ENCODE results near the gene DCTPP1. TPM values are rescaled to one million over a fixed set of nuclear protein-coding genes. Genes with fewer than 3 reads are reported as not detected.

Gene DCTPP1
- total and polyA plus RNA-seq, 2 of the 13 experiments (the other 11 are each of a cell fraction or from before 2014, with no cell fraction given), result 54.8 to 74.4 TPM

DNA sequence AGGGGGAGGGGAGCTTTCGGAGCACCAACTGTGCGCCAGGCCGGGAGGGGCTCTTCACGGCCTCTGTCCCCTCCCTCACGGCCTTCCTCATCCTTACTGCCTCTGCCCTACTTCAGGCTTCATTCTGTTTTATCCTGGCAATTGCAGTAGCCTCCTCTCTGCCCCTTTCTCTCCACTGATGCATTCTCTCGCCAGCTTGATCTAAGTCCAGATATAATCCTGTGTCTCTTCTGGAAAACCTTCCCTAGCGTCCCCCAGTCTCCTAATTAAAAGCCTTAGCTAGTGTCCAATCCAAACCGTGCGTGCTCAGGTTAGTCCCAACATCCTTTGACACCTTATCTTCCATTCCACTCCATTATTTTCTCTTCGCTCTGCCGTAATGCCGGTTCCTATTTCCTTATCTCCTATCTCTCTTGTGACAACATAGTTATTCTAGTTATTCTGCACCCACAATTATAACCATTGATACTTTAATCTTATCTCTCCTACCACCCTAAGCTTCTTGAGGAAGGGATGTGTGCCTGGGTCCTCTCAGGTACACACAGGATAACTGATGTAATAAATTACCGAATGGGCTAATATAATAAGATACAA is 33.7 kb downstream of the DCTPP1 start (continued):
- TF ChIP-seq, protein P1, sequence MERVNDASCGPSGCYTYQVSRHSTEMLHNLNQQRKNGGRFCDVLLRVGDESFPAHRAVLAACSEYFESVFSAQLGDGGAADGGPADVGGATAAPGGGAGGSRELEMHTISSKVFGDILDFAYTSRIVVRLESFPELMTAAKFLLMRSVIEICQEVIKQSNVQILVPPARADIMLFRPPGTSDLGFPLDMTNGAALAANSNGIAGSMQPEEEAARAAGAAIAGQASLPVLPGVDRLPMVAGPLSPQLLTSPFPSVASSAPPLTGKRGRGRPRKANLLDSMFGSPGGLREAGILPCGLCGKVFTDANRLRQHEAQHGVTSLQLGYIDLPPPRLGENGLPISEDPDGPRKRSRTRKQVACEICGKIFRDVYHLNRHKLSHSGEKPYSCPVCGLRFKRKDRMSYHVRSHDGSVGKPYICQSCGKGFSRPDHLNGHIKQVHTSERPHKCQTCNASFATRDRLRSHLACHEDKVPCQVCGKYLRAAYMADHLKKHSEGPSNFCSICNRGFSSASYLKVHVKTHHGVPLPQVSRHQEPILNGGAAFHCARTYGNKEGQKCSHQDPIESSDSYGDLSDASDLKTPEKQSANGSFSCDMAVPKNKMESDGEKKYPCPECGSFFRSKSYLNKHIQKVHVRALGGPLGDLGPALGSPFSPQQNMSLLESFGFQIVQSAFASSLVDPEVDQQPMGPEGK (CRISPR knock-in tag; IDR thresholded peaks at IDR 0.05), result peak; percentile 90
- TF ChIP-seq ATF7-NPFF (CRISPR knock-in tag; IDR thresholded peaks at IDR 0.05; ENCODE audit: low read depth) (no peak), TMF1 (CRISPR knock-in tag; IDR thresholded peaks at IDR 0.05; ENCODE audit: low read depth) (no peak), ZNF75D (CRISPR knock-in tag; IDR thresholded peaks at IDR 0.05; ENCODE audit: borderline replicate concordance) (no peak), SRSF9 (IDR thresholded peaks at IDR 0.05; ENCODE audit: borderline replicate concordance, insufficient read depth, low read depth, low read length, poor library complexity, severe bottlenecking) (no peak), HOXD1 (CRISPR knock-in tag; IDR thresholded peaks at IDR 0.05) (no peak), ZNF18 (CRISPR knock-in tag; IDR thresholded peaks at IDR 0.05; ENCODE audit: insufficient replicate concordance) (peak; percentile 2), REXO4 (CRISPR knock-in tag; IDR thresholded peaks at IDR 0.05; ENCODE audit: borderline replicate concordance) (no peak; the same call in 1 of the 2 replicates), ZNF17 (CRISPR knock-in tag; IDR thresholded peaks at IDR 0.05) (no peak), ZBTB49 (CRISPR knock-in tag; IDR thresholded peaks at IDR 0.05; ENCODE audit: borderline replicate concordance) (no peak), ZNF33B (CRISPR knock-in tag; IDR thresholded peaks at IDR 0.05) (no peak), RFX1 (IDR thresholded peaks at IDR 0.05) (no peak), XBP1 (CRISPR knock-in tag; IDR thresholded peaks at IDR 0.05) (no peak), GATAD2A (CRISPR knock-in tag; IDR thresholded peaks at IDR 0.05) (no peak)
- TF ChIP-seq, protein P2, sequence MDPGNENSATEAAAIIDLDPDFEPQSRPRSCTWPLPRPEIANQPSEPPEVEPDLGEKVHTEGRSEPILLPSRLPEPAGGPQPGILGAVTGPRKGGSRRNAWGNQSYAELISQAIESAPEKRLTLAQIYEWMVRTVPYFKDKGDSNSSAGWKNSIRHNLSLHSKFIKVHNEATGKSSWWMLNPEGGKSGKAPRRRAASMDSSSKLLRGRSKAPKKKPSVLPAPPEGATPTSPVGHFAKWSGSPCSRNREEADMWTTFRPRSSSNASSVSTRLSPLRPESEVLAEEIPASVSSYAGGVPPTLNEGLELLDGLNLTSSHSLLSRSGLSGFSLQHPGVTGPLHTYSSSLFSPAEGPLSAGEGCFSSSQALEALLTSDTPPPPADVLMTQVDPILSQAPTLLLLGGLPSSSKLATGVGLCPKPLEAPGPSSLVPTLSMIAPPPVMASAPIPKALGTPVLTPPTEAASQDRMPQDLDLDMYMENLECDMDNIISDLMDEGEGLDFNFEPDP (CRISPR knock-in tag; conservative IDR thresholded peaks at IDR 0.05), result no peak
- TF ChIP-seq, protein P3, sequence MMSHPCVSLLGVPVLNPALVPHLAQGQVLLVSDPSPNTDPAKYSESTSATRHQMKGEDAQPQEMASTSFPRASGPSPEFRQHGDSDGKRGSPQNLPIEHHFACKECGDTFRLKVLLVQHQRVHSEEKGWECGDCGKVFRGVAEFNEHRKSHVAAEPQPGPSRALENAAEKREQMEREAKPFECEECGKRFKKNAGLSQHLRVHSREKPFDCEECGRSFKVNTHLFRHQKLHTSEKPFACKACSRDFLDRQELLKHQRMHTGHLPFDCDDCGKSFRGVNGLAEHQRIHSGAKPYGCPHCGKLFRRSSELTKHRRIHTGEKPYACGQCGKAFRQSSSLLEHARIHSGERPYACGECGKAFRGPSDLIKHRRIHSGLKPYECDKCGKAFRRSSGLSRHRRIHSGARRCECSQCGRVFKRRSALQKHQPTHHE (CRISPR knock-in tag; IDR thresholded peaks at IDR 0.05; ENCODE audit: borderline replicate concordance), result 0 out of 2 replicates have a peak, but pooled peaks have one; percentile 47
- TF ChIP-seq, protein P4, sequence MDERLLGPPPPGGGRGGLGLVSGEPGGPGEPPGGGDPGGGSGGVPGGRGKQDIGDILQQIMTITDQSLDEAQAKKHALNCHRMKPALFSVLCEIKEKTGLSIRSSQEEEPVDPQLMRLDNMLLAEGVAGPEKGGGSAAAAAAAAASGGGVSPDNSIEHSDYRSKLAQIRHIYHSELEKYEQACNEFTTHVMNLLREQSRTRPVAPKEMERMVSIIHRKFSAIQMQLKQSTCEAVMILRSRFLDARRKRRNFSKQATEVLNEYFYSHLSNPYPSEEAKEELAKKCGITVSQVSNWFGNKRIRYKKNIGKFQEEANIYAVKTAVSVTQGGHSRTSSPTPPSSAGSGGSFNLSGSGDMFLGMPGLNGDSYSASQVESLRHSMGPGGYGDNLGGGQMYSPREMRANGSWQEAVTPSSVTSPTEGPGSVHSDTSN (CRISPR knock-in tag; IDR thresholded peaks at IDR 0.05), result no peak
- TF ChIP-seq, protein P5, sequence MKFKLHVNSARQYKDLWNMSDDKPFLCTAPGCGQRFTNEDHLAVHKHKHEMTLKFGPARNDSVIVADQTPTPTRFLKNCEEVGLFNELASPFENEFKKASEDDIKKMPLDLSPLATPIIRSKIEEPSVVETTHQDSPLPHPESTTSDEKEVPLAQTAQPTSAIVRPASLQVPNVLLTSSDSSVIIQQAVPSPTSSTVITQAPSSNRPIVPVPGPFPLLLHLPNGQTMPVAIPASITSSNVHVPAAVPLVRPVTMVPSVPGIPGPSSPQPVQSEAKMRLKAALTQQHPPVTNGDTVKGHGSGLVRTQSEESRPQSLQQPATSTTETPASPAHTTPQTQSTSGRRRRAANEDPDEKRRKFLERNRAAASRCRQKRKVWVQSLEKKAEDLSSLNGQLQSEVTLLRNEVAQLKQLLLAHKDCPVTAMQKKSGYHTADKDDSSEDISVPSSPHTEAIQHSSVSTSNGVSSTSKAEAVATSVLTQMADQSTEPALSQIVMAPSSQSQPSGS (CRISPR knock-in tag; IDR thresholded peaks at IDR 0.05), result no peak

All from HepG2 (cell line).